Measurements from ENCODE around the gene GET4. TPM values are rescaled to one million over a fixed set of nuclear protein-coding genes. Genes with fewer than 3 reads are reported as not detected.

The GET4 gene
- total RNA-seq, 1 experiment from 2014 or later: 90.9 TPM

DNA sequence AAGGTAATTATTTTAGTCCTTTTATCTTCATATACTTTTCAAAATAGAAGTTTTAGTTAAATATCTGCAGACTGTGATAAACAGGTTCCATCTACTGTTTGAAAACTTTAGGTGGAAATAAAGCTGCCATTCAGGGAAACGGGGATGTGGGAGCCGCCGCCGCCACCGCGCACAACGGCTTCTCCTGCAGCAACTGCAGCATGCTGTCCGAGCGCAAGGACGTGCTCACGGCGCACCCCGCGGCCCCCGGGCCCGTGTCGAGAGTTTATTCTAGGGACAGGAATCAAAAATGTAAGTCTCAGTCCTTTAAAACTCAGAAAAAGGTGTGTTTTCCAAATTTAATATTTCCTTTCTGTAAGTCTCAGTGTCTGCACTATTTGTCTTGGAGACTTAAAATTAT, 33.1 kb upstream of the GET4 start:
- ATAC-seq (no peak), DNase-seq (ENCODE audit: low read depth, low spot score) (no peak)
- in situ Hi-C loops (cut with HindIII; ENCODE audit: low pct_unique_long_range_greater_than_20kb, low sequenced_read_pairs): no loop called here
- POLR2A ChIA-PET: interaction anchor here (0.6 kb wide), 1 partner anchor 10 kb away, joined by 3 read pairs; no protein-coding TSS in a partner anchor
- no peak overlapping the region for H3K4me3 ChIP-seq (ENCODE audit: low read depth in 2 of 2, low read length in 2 of 2)
- H3K27ac ChIP-seq (ENCODE audit: low read length): no peak overlapping the region
- no TSS peak for BruUV-seq (replicated peaks)
- H3K27me3 ChIP-seq (ENCODE audit: control insufficient read depth, insufficient read depth, low read length): no peaks in the 10 kb centered on the region
- H3K4me1 ChIP-seq (ENCODE audit: control insufficient read depth, insufficient read depth, low read length): no peaks in the 10 kb centered on the region
- intact Hi-C loops (cut with micrococcal nuclease; ENCODE audit: unreplicated experiment): no loop called here
- H3K9me3 ChIP-seq (ENCODE audit: control insufficient read depth, insufficient read depth, low read depth, low read length): no peaks in the 10 kb centered on the region
- TF ChIP-seq, protein P1, sequence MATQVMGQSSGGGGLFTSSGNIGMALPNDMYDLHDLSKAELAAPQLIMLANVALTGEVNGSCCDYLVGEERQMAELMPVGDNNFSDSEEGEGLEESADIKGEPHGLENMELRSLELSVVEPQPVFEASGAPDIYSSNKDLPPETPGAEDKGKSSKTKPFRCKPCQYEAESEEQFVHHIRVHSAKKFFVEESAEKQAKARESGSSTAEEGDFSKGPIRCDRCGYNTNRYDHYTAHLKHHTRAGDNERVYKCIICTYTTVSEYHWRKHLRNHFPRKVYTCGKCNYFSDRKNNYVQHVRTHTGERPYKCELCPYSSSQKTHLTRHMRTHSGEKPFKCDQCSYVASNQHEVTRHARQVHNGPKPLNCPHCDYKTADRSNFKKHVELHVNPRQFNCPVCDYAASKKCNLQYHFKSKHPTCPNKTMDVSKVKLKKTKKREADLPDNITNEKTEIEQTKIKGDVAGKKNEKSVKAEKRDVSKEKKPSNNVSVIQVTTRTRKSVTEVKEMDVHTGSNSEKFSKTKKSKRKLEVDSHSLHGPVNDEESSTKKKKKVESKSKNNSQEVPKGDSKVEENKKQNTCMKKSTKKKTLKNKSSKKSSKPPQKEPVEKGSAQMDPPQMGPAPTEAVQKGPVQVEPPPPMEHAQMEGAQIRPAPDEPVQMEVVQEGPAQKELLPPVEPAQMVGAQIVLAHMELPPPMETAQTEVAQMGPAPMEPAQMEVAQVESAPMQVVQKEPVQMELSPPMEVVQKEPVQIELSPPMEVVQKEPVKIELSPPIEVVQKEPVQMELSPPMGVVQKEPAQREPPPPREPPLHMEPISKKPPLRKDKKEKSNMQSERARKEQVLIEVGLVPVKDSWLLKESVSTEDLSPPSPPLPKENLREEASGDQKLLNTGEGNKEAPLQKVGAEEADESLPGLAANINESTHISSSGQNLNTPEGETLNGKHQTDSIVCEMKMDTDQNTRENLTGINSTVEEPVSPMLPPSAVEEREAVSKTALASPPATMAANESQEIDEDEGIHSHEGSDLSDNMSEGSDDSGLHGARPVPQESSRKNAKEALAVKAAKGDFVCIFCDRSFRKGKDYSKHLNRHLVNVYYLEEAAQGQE (IDR thresholded peaks at IDR 0.05; ENCODE audit: insufficient read depth in 1 of 2, low read depth in 2 of 2, low read length in 1 of 2): no peak
- no peak for TF ChIP-seq POLR2AphosphoS5 (IDR thresholded peaks at IDR 0.05; ENCODE audit: low read depth, low read length)
- no peak for TF ChIP-seq SIN3A (IDR thresholded peaks at IDR 0.05; ENCODE audit: borderline replicate concordance, insufficient read depth, low read depth, low read length)
- no peak for TF ChIP-seq TCF7L2 (IDR thresholded peaks at IDR 0.05; ENCODE audit: low read depth, low read length)
- TF ChIP-seq, protein P2, sequence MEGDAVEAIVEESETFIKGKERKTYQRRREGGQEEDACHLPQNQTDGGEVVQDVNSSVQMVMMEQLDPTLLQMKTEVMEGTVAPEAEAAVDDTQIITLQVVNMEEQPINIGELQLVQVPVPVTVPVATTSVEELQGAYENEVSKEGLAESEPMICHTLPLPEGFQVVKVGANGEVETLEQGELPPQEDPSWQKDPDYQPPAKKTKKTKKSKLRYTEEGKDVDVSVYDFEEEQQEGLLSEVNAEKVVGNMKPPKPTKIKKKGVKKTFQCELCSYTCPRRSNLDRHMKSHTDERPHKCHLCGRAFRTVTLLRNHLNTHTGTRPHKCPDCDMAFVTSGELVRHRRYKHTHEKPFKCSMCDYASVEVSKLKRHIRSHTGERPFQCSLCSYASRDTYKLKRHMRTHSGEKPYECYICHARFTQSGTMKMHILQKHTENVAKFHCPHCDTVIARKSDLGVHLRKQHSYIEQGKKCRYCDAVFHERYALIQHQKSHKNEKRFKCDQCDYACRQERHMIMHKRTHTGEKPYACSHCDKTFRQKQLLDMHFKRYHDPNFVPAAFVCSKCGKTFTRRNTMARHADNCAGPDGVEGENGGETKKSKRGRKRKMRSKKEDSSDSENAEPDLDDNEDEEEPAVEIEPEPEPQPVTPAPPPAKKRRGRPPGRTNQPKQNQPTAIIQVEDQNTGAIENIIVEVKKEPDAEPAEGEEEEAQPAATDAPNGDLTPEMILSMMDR (IDR thresholded peaks at IDR 0.05): no peak
- CTCF ChIA-PET: no interaction called here
- peaks cover 14% of the 10 kb centered on the region for H3K36me3 ChIP-seq (ENCODE audit: control insufficient read depth, insufficient read depth, low read length)

DNA sequence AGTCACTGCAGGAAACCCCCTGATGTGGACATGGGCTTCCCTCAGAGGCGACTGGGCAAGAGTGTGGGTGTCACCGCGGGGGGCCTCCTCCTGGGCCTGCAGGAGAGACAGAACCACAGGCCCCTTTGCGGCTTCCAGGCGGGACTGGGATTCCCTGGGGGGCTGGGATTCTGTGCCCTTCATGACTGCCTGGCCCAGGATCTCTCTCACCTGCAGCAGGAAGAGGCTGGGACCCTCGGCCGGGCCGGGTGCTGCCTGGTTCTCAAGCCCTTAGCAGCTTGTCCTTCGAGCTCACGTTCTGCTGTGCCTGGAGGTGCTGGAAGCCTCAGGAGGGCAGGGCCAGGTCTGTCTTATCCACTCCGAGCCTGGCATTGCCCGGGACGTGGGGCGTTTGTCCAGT, 32.3 kb upstream of the GET4 start:
- ChIA-PET POLR2A (no interaction called here), CTCF (no interaction called here)
- TF ChIP-seq POLR2AphosphoS5 (IDR thresholded peaks at IDR 0.05; ENCODE audit: low read depth, low read length): no peak
- TF ChIP-seq SIN3A (IDR thresholded peaks at IDR 0.05; ENCODE audit: borderline replicate concordance, insufficient read depth, low read depth, low read length): no peak
- TF ChIP-seq, protein P2 (IDR thresholded peaks at IDR 0.05): no peak
- TF ChIP-seq, protein P1 (IDR thresholded peaks at IDR 0.05; ENCODE audit: insufficient read depth in 1 of 2, low read depth in 2 of 2, low read length in 1 of 2): no peak
- no peak for TF ChIP-seq TCF7L2 (IDR thresholded peaks at IDR 0.05; ENCODE audit: low read depth, low read length)
- no peaks in the 10 kb centered on the region for H3K27me3 ChIP-seq (ENCODE audit: control insufficient read depth, insufficient read depth, low read length)
- ATAC-seq (no peak; the same call in 1 of the 2 replicates), DNase-seq (ENCODE audit: low read depth, low spot score) (no peak)
- no peak overlapping the region for H3K4me3 ChIP-seq (ENCODE audit: low read depth in 2 of 2, low read length in 2 of 2)
- intact Hi-C loops (cut with micrococcal nuclease; ENCODE audit: unreplicated experiment) (no loop called here), in situ Hi-C loops (cut with HindIII; ENCODE audit: low pct_unique_long_range_greater_than_20kb, low sequenced_read_pairs) (no loop called here)
- no TSS peak for BruUV-seq (replicated peaks)
- H3K27ac ChIP-seq (ENCODE audit: low read length): no peak overlapping the region
- peaks cover 16% of the 10 kb centered on the region for H3K36me3 ChIP-seq (ENCODE audit: control insufficient read depth, insufficient read depth, low read length)
- no peaks in the 10 kb centered on the region for H3K4me1 ChIP-seq (ENCODE audit: control insufficient read depth, insufficient read depth, low read length)
- no peaks in the 10 kb centered on the region for H3K9me3 ChIP-seq (ENCODE audit: control insufficient read depth, insufficient read depth, low read depth, low read length)

All from Panc1 (cell line).